ENCODE data around the gene CFI. TPM values are rescaled to one million over a fixed set of nuclear protein-coding genes. Genes with fewer than 3 reads are reported as not detected.
A peak's percentile ranks its signal among the peaks of the same experiment; 100 is the strongest.

Gene CFI
- total and polyA plus RNA-seq, 2 of the 4 experiments (the other 2 are of a cell fraction): 0.12 to 0.18 TPM

DNA sequence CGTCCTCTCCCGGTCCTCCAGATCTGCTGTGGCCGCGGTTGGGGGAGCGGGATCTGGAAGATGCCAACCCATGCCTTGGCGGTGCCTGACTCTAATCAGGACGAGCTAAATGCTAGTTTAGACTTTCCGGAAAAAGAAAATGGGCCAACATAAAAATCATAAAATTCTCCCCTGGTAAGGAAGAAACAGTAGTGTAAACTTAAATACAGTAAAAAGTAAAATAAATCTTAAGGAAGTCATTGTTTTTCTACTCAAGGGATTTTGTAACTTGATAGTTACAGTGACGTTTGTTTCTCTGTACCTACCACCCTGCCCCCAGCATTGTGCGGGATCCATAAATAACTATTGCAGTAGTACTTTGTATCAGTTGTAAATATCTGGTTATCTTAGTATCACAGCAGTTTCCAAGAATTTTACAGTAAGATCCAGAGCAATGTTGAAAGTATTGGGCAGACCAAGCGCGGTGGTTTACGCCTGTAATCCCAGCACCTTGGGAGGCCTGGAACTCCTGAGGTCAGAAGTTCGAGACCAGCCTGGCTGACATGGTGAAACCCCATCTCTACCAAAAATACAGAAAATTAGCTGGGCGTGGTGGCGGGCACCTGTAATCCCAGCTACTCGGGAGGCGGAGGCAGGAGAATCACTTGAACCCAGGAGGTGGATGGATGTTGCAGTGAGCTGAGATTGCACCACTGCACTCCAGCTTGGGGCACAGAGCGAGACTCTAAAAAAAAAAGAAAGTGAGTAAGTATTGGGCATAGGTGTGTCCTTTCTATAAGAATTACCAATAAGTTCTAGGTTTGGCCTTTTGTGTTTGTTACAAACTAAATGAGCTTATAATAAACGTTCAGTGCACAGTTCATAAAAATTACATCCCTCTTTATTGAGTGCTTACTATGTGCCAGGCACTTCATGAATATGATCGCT, 70.9 kb downstream of the CFI start:
- Histone ChIP-seq H3K27me3 (ENCODE audit: control insufficient read depth, insufficient read depth, low read length) (no peaks in the 10 kb centered on the region), H2BK5ac (ENCODE audit: low read depth, low read length, poor library complexity, severe bottlenecking) (peak overlapping the region; percentile 9), H3K36me3 (ENCODE audit: control insufficient read depth, insufficient read depth, low read length) (no peaks in the 10 kb centered on the region), H4K20me1 (ENCODE audit: insufficient read depth, low read length) (no peaks in the 10 kb centered on the region), H2BK120ac (ENCODE audit: low read depth, low read length) (no peak overlapping the region), H2BK15ac (ENCODE audit: low read depth, low read length) (no peak overlapping the region), H3K9me3 (ENCODE audit: control insufficient read depth, insufficient read depth, low read length) (no peaks in the 10 kb centered on the region), H3K79me1 (ENCODE audit: low read depth in 1 of 2, low read length in 2 of 2) (peaks cover 16 to 17% of the 10 kb centered on the region in 2 experiments), H3K27ac (ENCODE audit: insufficient read depth, low read length) (peak overlapping the region; percentile 40), H3K4me2 (ENCODE audit: low read depth, low read length) (peak overlapping the region; percentile 39), H4K8ac (ENCODE audit: low read depth in 2 of 2, low read length in 2 of 2) (peak overlapping the region; percentile 65 to 94; a peak in 3 of 4 replicates), H2BK20ac (ENCODE audit: low read depth, low read length) (no peak overlapping the region), H3K4me3 (ENCODE audit: insufficient read depth, low read depth, low read length) (peak overlapping the region; percentile 77), H2AK9ac (replicated peaks; ENCODE audit: low read depth, low read length, poor library complexity) (peak overlapping the region; percentile 42), H3K4me1 (ENCODE audit: control insufficient read depth, insufficient read depth, low read length) (peaks cover 9% of the 10 kb centered on the region), H3K23ac (ENCODE audit: low read depth, low read length) (peak overlapping the region; percentile 41; the same call in 1 of the 2 replicates), H3K18ac (ENCODE audit: low read depth, low read length) (no peak overlapping the region; the same call in 1 of the 2 replicates), H4K5ac (ENCODE audit: low read depth, low read length) (no peak overlapping the region), H3K9me1 (ENCODE audit: insufficient read depth, low read length) (peaks cover 4% of the 10 kb centered on the region), H4K91ac (ENCODE audit: insufficient read depth, low read depth, low read length) (0 out of 2 replicates have a peak overlapping the region, but pooled peaks have one; percentile 31), H2AK5ac (ENCODE audit: low read depth, low read length) (no peak overlapping the region), H2AFZ (replicated peaks; ENCODE audit: low read length, poor library complexity) (peak overlapping the region; percentile 91), H3K4ac (ENCODE audit: low read depth, low read length) (peak overlapping the region; percentile 76), H3K14ac (replicated peaks; ENCODE audit: low read depth, low read length) (peak overlapping the region; percentile 88), H3K9ac (ENCODE audit: low read depth, low read length) (peak overlapping the region; percentile 65), H3K56ac (ENCODE audit: extremely low read depth, insufficient read depth, low read length) (no peak overlapping the region)
- WGBS, 2 experiments (ENCODE audit: extremely low coverage in 2 of 2, insufficient read length in 1 of 2): no CpG with 5 or more reads among the region's 21 CpGs
- TF ChIP-seq CEBPB (IDR thresholded peaks at IDR 0.05; ENCODE audit: low read depth, low read length) (no peak), POLR2A (IDR thresholded peaks at IDR 0.05; ENCODE audit: low read depth, low read length) (no peak), CHD1 (IDR thresholded peaks at IDR 0.05; ENCODE audit: low read depth, low read length) (no peak), MXI1 (IDR thresholded peaks at IDR 0.05; ENCODE audit: borderline replicate concordance, low read depth, low read length) (no peak), RFX5 (IDR thresholded peaks at IDR 0.05; ENCODE audit: low read depth, low read length) (no peak), BHLHE40 (IDR thresholded peaks at IDR 0.05; ENCODE audit: low read depth, low read length) (no peak)
- TF ChIP-seq, protein P1, sequence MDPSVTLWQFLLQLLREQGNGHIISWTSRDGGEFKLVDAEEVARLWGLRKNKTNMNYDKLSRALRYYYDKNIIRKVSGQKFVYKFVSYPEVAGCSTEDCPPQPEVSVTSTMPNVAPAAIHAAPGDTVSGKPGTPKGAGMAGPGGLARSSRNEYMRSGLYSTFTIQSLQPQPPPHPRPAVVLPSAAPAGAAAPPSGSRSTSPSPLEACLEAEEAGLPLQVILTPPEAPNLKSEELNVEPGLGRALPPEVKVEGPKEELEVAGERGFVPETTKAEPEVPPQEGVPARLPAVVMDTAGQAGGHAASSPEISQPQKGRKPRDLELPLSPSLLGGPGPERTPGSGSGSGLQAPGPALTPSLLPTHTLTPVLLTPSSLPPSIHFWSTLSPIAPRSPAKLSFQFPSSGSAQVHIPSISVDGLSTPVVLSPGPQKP (IDR thresholded peaks at IDR 0.05; ENCODE audit: borderline replicate concordance, low read depth, low read length): no peak
- TF ChIP-seq, protein P2, sequence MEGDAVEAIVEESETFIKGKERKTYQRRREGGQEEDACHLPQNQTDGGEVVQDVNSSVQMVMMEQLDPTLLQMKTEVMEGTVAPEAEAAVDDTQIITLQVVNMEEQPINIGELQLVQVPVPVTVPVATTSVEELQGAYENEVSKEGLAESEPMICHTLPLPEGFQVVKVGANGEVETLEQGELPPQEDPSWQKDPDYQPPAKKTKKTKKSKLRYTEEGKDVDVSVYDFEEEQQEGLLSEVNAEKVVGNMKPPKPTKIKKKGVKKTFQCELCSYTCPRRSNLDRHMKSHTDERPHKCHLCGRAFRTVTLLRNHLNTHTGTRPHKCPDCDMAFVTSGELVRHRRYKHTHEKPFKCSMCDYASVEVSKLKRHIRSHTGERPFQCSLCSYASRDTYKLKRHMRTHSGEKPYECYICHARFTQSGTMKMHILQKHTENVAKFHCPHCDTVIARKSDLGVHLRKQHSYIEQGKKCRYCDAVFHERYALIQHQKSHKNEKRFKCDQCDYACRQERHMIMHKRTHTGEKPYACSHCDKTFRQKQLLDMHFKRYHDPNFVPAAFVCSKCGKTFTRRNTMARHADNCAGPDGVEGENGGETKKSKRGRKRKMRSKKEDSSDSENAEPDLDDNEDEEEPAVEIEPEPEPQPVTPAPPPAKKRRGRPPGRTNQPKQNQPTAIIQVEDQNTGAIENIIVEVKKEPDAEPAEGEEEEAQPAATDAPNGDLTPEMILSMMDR (conservative IDR thresholded peaks at IDR 0.05; ENCODE audit: low read depth, low read length): no peak
- ChIA-PET POLR2A (ENCODE audit: unreplicated experiment) (interaction anchor here (0.7 kb wide), 1 partner anchor 27 kb away, joined by 4 read pairs; no protein-coding TSS in a partner anchor), CTCF (interaction anchor here (0.6 kb wide), 1 partner anchor 8 kb away, joined by 3 read pairs; no protein-coding TSS in a partner anchor)
- in situ Hi-C loops (cut with MboI; ENCODE audit: low sequenced_read_pairs) (no loop called here), intact Hi-C loops (cut with micrococcal nuclease) (loop anchor here (2.0 to 5.0 kb wide), 2 partner anchors 84 to 299 kb away; partner anchors contain the start of genes GAR1 and SEC24B), dilution Hi-C loops (cut with HindIII; ENCODE audit: low sequenced_read_pairs, unreplicated experiment) (no loop called here)
- ATAC-seq (ENCODE audit: low read depth) (no peak), DNase-seq (peak; percentile 7)
- no TSS peak for BruUV-seq (replicated peaks)
